Superior temporal gyrus (tissue), 1 donor: ENCODE data around the gene RHOH.

Experiments used
- DNase-seq: peaks from one replicate; pipeline ENCODE4 v3.0.0-alpha.2; 2016; ENCODE audit errors: extremely low spot score

Gene RHOH

GRCh38 chr4:40187386-40187906 is 9.4 kb upstream of the RHOH start:
- no peak for DNase-seq

- DNase-seq: no peak
These were observed 6.8 kb upstream of the RHOH start for GRCh38 chr4:40190019-40190418.

GRCh38 chr4:40190465-40190864 is 6.4 kb upstream of the RHOH start:
- DNase-seq: no peak

- no peak for DNase-seq
These were observed 5.7 kb upstream of the RHOH start for GRCh38 chr4:40190880-40191815.

- no peak for DNase-seq
These were observed 4.5 kb upstream of the RHOH start for GRCh38 chr4:40192114-40193015.

- no peak for DNase-seq
These were observed 3.7 kb upstream of the RHOH start for GRCh38 chr4:40193016-40193571.

- no peak for DNase-seq
These were observed 3.3 kb upstream of the RHOH start for GRCh38 chr4:40193578-40193977.

- no peak for DNase-seq
These were observed 2.1 kb upstream of the RHOH start for GRCh38 chr4:40194602-40195161.

GRCh38 chr4:40195182-40196177 is 1.4 kb upstream of the RHOH start:
- DNase-seq: no peak

GRCh38 chr4:40196272-40196671 is 559 bp upstream of the RHOH start:
- no peak for DNase-seq

- DNase-seq: no peak
These were observed 1.3 kb downstream of the RHOH start for GRCh38 chr4:40197879-40198689.

- no peak for DNase-seq
These were observed 2.4 kb downstream of the RHOH start for GRCh38 chr4:40199179-40199670.

- no peak for DNase-seq
These were observed 3.4 kb downstream of the RHOH start for GRCh38 chr4:40199999-40200874.

- DNase-seq: no peak
These were observed 4.3 kb downstream of the RHOH start for GRCh38 chr4:40200875-40201801.

- no peak for DNase-seq
These were observed 5.1 kb downstream of the RHOH start for GRCh38 chr4:40201898-40202297.

- DNase-seq: no peak
These were observed 5.6 kb downstream of the RHOH start for GRCh38 chr4:40202474-40202873.
